GM12878 (cell line): ENCODE results near the gene PRKRIP1. TPM values are rescaled to one million over a fixed set of nuclear protein-coding genes. Genes with fewer than 3 reads are reported as not detected.
A peak's percentile ranks its signal among the peaks of the same experiment; 100 is the strongest.

Experiments
- EGR1 ChIP-seq, 2 experiments: IDR thresholded peaks; 1 replicate in 1 of 2; 2 replicates in 1 of 2; pipeline ENCODE4 v1.6.1; 2011 to 2012; ENCODE audit warnings: low read depth in 2 of 2, low read length in 2 of 2, borderline replicate concordance in 1 of 2, mild to moderate bottlenecking in 1 of 2, moderate library complexity in 1 of 2
- GABPA ChIP-seq: IDR thresholded peaks from 2 replicates; pipeline ENCODE4 v1.6.1; 2014; ENCODE audit warnings: antibody characterized with exemption, low read depth, mild to moderate bottlenecking, inconsistent platforms
- GATAD2B ChIP-seq: fragments of 450-650 bp; conservative IDR thresholded peaks from 2 replicates; pipeline ENCODE4 v1.6.1; 2017; ENCODE audit warnings: low read depth, mild to moderate bottlenecking, moderate library complexity
- MTA2 ChIP-seq: fragments of 450-650 bp; IDR thresholded peaks from 2 replicates; pipeline ENCODE4 v1.6.1; 2016; ENCODE audit warnings: low read depth, mild to moderate bottlenecking, moderate library complexity
- MXI1 ChIP-seq: fragments of 150-350 bp; IDR thresholded peaks from 2 replicates; pipeline ENCODE4 v1.6.1; 2011; ENCODE audit warnings: low read depth, mild to moderate bottlenecking, inconsistent platforms, low read length, improper control_type of control experiment
- RB1 ChIP-seq: fragments of 450-650 bp; formaldehyde crosslinking; IDR thresholded peaks from 2 replicates; pipeline ENCODE4 v1.6.1; 2017; ENCODE audit warnings: mild to moderate bottlenecking, borderline replicate concordance
- SUPT20H ChIP-seq: IDR thresholded peaks from 2 replicates; pipeline ENCODE4 v1.6.1; 2011; ENCODE audit warnings: low read depth, mild to moderate bottlenecking, low read length, moderate library complexity, borderline replicate concordance; ENCODE audit not compliant: control insufficient read depth
- ZSCAN29 ChIP-seq: fragments of 450-650 bp; IDR thresholded peaks from 2 replicates; pipeline ENCODE4 v1.6.1; 2017; ENCODE audit warnings: mild to moderate bottlenecking, moderate library complexity
- polyA plus RNA-seq, 11 experiments: library from polyadenylated mRNA; depleted of rRNA in 4 of 11; unstranded in 6 of 11; stranded (reverse) in 5 of 11; fragments of >200 nt; fragmentation: Nextera tagmentation in 4 of 11; fragmentation: Illumina TruSeq in 1 of 11; extraction: Ambion mirVana in 4 of 11; extraction: Trizol in 1 of 11; gene quantifications; 1 replicate in 1 of 11; 2 replicates in 10 of 11; pipeline versions ENCODE4 v1.2.1 to v1.2.3, GENCODE V29; 2011 to 2016; ENCODE audit warnings: inconsistent platforms in 2 of 11, missing spikeins in 2 of 11, low read depth in 1 of 11
- total RNA-seq, 4 experiments: library from RNA; depleted of rRNA in 3 of 4; stranded (reverse); fragments of >200 nt in 3 of 4; fragmentation: Illumina TruSeq in 1 of 4; extraction: Trizol in 1 of 4; gene quantifications; 2 replicates each; pipeline versions ENCODE4 v1.2.1 to v1.2.3, GENCODE V29; 2013 to 2021
- TF ChIP-seq, protein P1 (sequence below): IDR thresholded peaks from 2 replicates; pipeline ENCODE4 v1.6.1; 2011; ENCODE audit warnings: borderline replicate concordance, low read depth, mild to moderate bottlenecking, moderate library complexity, mixed read lengths, low read length; ENCODE audit not compliant: insufficient read depth; ENCODE audit errors: extremely low read length
- TF ChIP-seq, protein P2 (sequence below): fragments of 450-650 bp; formaldehyde crosslinking; IDR thresholded peaks from 2 replicates; pipeline ENCODE4 v1.4.0; 2022; ENCODE audit warnings: mild to moderate bottlenecking, moderate library complexity
- TF ChIP-seq, protein P3 (sequence below): fragments of 450-650 bp; IDR thresholded peaks from 2 replicates; pipeline ENCODE4 v1.6.1; 2017; ENCODE audit warnings: mild to moderate bottlenecking, moderate library complexity
- TF ChIP-seq, protein P4 (sequence below): fragments of 450-650 bp; formaldehyde crosslinking; IDR thresholded peaks from 2 replicates; pipeline ENCODE4 v1.4.0; 2020; ENCODE audit warnings: mild to moderate bottlenecking, moderate library complexity

PRKRIP1 gene
- total and polyA plus RNA-seq, 10 of the 15 experiments (the other 5 are each of a cell fraction or from before 2014, with no cell fraction given), result 17.0 to 38.4 (median 25.5) TPM

DNA sequence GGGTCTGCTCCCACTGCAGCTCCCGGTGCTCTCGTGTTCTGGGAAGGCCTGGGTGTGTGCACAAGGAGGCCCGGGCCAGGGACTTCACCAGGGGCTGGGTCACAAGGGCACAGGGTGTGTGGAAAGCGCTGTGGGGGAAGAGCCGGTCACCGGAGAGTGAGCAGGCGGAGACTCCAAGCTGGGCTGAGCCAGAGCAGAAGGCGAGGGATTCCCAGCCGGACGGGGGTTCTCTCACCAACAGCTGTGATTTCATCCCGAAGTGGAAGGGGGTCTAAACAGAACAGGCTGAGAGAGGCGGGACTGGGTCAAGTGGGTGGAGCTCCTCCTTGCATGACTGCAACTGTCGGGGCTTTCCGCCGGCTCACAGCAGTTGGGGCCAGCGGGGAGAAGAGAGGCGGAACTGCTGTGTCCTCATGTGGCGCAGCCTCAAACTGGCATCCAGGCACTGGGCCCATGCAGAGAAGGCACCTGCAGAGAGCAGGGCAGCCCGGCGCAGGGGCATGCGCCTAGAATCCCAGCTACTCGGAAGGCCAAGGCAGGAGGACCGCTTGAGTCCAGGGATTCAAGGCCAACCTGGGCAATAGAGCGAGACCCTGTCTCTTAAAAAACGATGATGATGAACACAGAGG lies 29.6 kb downstream of the PRKRIP1 start (continued):
- TF ChIP-seq, protein P1, sequence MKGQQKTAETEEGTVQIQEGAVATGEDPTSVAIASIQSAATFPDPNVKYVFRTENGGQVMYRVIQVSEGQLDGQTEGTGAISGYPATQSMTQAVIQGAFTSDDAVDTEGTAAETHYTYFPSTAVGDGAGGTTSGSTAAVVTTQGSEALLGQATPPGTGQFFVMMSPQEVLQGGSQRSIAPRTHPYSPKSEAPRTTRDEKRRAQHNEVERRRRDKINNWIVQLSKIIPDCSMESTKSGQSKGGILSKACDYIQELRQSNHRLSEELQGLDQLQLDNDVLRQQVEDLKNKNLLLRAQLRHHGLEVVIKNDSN, result no peak
- TF ChIP-seq, protein P2, sequence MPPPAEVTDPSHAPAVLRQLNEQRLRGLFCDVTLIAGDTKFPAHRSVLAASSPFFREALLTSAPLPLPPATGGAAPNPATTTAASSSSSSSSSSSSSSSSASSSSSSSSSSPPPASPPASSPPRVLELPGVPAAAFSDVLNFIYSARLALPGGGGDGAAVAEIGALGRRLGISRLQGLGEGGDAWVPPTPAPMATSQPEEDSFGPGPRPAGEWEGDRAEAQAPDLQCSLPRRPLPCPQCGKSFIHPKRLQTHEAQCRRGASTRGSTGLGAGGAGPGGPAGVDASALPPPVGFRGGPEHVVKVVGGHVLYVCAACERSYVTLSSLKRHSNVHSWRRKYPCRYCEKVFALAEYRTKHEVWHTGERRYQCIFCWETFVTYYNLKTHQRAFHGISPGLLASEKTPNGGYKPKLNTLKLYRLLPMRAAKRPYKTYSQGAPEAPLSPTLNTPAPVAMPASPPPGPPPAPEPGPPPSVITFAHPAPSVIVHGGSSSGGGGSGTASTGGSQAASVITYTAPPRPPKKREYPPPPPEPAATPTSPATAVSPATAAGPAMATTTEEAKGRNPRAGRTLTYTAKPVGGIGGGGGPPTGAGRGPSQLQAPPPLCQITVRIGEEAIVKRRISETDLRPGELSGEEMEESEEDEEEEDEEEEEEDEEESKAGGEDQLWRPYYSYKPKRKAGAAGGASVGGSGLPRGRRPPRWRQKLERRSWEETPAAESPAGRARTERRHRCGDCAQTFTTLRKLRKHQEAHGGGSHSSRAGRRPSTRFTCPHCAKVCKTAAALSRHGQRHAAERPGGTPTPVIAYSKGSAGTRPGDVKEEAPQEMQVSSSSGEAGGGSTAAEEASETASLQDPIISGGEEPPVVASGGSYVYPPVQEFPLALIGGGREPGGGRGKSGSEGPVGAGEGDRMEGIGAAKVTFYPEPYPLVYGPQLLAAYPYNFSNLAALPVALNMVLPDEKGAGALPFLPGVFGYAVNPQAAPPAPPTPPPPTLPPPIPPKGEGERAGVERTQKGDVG (CRISPR knock-in tag), result no peak; the same call in 1 of the 2 replicates
- TF ChIP-seq, protein P3, sequence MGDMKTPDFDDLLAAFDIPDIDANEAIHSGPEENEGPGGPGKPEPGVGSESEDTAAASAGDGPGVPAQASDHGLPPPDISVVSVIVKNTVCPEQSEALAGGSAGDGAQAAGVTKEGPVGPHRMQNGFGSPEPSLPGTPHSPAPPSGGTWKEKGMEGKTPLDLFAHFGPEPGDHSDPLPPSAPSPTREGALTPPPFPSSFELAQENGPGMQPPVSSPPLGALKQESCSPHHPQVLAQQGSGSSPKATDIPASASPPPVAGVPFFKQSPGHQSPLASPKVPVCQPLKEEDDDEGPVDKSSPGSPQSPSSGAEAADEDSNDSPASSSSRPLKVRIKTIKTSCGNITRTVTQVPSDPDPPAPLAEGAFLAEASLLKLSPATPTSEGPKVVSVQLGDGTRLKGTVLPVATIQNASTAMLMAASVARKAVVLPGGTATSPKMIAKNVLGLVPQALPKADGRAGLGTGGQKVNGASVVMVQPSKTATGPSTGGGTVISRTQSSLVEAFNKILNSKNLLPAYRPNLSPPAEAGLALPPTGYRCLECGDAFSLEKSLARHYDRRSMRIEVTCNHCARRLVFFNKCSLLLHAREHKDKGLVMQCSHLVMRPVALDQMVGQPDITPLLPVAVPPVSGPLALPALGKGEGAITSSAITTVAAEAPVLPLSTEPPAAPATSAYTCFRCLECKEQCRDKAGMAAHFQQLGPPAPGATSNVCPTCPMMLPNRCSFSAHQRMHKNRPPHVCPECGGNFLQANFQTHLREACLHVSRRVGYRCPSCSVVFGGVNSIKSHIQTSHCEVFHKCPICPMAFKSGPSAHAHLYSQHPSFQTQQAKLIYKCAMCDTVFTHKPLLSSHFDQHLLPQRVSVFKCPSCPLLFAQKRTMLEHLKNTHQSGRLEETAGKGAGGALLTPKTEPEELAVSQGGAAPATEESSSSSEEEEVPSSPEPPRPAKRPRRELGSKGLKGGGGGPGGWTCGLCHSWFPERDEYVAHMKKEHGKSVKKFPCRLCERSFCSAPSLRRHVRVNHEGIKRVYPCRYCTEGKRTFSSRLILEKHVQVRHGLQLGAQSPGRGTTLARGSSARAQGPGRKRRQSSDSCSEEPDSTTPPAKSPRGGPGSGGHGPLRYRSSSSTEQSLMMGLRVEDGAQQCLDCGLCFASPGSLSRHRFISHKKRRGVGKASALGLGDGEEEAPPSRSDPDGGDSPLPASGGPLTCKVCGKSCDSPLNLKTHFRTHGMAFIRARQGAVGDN, result peak; percentile 74
- no peak for TF ChIP-seq EGR1 (IDR thresholded peaks at IDR 0.05; ENCODE audit: borderline replicate concordance in 1 of 2, low read depth in 2 of 2, low read length in 2 of 2)
- peak; percentile 34 for TF ChIP-seq MTA2
- TF ChIP-seq, protein P4, sequence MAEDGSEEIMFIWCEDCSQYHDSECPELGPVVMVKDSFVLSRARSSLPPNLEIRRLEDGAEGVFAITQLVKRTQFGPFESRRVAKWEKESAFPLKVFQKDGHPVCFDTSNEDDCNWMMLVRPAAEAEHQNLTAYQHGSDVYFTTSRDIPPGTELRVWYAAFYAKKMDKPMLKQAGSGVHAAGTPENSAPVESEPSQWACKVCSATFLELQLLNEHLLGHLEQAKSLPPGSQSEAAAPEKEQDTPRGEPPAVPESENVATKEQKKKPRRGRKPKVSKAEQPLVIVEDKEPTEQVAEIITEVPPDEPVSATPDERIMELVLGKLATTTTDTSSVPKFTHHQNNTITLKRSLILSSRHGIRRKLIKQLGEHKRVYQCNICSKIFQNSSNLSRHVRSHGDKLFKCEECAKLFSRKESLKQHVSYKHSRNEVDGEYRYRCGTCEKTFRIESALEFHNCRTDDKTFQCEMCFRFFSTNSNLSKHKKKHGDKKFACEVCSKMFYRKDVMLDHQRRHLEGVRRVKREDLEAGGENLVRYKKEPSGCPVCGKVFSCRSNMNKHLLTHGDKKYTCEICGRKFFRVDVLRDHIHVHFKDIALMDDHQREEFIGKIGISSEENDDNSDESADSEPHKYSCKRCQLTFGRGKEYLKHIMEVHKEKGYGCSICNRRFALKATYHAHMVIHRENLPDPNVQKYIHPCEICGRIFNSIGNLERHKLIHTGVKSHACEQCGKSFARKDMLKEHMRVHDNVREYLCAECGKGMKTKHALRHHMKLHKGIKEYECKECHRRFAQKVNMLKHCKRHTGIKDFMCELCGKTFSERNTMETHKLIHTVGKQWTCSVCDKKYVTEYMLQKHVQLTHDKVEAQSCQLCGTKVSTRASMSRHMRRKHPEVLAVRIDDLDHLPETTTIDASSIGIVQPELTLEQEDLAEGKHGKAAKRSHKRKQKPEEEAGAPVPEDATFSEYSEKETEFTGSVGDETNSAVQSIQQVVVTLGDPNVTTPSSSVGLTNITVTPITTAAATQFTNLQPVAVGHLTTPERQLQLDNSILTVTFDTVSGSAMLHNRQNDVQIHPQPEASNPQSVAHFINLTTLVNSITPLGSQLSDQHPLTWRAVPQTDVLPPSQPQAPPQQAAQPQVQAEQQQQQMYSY (CRISPR knock-in tag), result peak; percentile 66; the same call in 1 of the 2 replicates
- no peak for TF ChIP-seq ZSCAN29
- TF ChIP-seq SUPT20H, result no peak
- peak; percentile 42; the same call in 1 of the 2 replicates for TF ChIP-seq GATAD2B
- TF ChIP-seq MXI1, result no peak
- TF ChIP-seq GABPA, result no peak
- TF ChIP-seq RB1, result no peak
